AG09319 (cell line): ENCODE data around the gene SPEN.
"Not testable (repeated sequence)": the region's sequence is repeated elsewhere in the genome, so short reads cannot be mapped to it uniquely, and the experiment has no call there.

Source experiments
- DNase-seq: peaks from one replicate; pipeline ENCODE4 v3.0.0-alpha.2; 2010; ENCODE audit warnings: low read depth; ENCODE audit errors: extremely low read depth
- TF ChIP-seq, protein P1 (sequence below): IDR thresholded peaks from 2 replicates; pipeline ENCODE4 v1.5.1; 2011; ENCODE audit warnings: low read depth, mild to moderate bottlenecking, inconsistent platforms, low read length, moderate library complexity

SPEN gene

GRCh38 chr1:15804060-15804459, 43.4 kb upstream of the SPEN start:
- TF ChIP-seq, protein P1, sequence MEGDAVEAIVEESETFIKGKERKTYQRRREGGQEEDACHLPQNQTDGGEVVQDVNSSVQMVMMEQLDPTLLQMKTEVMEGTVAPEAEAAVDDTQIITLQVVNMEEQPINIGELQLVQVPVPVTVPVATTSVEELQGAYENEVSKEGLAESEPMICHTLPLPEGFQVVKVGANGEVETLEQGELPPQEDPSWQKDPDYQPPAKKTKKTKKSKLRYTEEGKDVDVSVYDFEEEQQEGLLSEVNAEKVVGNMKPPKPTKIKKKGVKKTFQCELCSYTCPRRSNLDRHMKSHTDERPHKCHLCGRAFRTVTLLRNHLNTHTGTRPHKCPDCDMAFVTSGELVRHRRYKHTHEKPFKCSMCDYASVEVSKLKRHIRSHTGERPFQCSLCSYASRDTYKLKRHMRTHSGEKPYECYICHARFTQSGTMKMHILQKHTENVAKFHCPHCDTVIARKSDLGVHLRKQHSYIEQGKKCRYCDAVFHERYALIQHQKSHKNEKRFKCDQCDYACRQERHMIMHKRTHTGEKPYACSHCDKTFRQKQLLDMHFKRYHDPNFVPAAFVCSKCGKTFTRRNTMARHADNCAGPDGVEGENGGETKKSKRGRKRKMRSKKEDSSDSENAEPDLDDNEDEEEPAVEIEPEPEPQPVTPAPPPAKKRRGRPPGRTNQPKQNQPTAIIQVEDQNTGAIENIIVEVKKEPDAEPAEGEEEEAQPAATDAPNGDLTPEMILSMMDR, result no peak
- no peak for DNase-seq

DNA sequence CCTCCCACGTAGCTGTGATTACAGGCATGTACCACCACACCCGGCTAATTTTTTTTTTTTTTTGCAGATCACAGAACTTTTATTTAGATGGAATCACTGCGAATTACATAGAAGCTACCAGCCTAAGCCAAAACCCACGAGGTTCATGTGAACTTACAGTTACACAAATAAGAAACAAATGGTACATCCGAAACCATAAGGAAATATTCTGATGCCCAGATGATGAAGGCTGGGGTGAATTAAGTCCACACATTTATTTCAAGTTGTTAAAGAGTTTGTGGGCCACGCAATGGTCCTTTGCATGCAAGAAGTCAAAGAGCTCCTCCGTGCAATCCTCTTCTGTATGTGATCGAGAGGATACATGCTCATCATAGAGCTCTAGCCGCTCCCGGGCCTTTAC, 40.4 kb upstream of the SPEN start:
- TF ChIP-seq, protein P1, result no peak
- no peak for DNase-seq

- not testable (repeated sequence) for DNase-seq
Measured at GRCh38 chr1:15807549-15807948, 40.0 kb upstream of the SPEN start, which contains the start of gene UQCRHL. UQCRHL (minus strand) TSS chr1:15807649; CDS start chr1:15807649, 0 bp downstream.

- no peak for DNase-seq
- TF ChIP-seq, protein P1, result no peak
Measured at GRCh38 chr1:15808955-15809354, 38.6 kb upstream of the SPEN start.

DNA sequence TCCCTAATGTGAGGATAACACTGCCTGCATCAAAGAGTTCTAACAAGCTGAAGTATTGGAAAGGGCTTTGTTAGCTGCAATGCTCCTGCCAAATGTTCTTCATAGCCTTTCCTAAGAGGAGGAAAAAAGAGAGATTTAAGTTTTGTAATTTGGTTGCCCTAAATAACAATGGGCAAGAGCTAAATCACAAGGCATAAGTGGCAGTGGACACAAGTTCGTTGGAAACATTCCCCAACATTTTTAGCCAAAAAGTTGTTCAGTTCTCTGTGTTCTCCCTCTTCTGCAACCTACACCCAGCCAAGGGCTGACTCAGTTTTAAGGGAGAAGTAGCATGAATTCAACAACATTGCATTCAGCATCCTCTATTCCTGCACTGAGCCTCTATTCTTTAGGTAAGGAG, 37.4 kb upstream of the SPEN start:
- TF ChIP-seq, protein P1, result no peak
- no peak for DNase-seq

DNA sequence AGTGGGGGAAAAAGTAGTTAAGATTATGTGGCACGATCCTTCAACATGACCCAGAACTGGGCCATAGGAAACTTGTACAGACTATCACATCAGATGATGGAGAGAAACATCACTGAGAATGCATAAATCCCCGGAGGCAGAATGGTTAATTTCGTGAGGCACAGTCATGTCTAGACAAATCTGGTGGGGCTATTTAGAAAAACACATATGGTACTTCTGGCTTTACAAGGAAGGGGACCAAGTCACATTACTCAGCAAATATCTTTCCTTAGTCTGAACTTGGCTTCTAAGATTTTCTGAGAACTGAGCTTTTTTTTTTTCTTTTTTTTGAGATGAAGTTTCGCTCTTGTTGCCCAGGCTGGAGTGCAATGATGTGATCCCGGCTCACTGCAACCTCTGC, 30.8 kb upstream of the SPEN start:
- DNase-seq, result no peak
- TF ChIP-seq, protein P1, result no peak

DNA sequence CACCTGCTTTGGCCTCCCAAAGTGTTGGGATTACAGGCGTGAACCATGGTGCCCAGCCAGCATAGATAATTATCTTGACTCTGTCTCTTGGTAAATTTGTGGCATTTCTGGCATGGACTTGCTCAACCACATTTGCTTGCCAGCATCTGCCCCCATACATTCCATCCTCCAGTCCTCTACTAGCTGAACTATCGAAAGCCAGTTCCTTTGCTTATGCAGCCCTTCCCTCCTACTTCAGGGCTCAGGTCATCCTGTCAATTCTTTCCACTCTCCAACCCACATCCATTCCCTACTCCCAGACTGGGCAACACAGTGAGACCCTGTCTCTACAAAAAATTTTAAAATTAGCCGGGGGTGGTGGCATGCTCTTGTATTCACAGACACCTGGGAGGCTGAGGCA, 27.0 kb upstream of the SPEN start:
- no peak for DNase-seq
- TF ChIP-seq, protein P1, result no peak

- TF ChIP-seq, protein P1, result no peak
- DNase-seq, result peak; percentile 59
Measured at GRCh38 chr1:15825800-15826199, 21.7 kb upstream of the SPEN start.
